ENCODE measurements around the gene PLCB3.
"Not testable (repeated sequence)": the region's sequence is repeated elsewhere in the genome, so short reads cannot be mapped to it uniquely, and the experiment has no call there.

PLCB3 gene

DNA sequence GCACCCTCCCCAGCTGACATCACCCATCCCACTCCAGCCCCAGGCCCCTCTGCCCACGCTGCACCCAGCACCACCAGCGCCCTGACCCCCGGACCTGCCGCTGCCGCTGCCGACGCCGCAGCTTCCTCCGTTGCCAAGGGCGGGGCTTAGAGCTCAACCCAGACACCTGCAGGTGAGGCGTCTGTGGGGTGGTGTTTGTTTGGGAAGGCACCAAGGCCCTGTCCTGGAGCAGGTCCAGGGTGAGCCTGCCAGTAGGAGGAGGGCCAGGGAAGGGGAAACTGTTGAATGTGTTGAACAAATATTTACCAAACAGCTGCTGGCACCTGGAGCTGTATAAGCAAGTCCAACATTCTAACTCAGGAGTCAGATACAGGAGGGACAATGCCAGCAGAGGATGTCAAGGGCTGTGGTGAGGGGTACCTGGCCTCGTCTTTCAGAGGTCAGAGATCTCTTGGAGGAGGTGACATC lies 13.8 kb upstream of the PLCB3 start:
- DNase-seq = no peak

DNA sequence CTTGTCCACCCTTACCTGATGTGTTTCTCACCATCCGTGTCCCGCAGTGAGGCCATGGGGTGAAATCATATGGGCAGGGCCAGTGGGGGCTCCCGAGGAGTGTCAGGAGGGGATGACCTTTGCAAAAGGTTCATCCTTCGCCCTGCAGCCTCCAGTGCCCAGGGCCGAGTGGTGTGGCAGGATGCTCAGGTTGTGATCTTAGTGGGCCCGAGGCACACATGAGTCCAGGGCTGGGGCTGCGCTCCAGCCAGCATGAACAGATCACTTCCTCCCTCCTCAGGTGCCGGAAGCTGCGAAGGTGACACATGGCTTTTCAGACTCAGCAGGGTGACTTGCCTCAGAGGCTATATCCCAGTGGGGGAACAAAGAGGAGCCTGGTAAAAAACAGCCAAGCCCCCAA lies 13.3 kb upstream of the PLCB3 start:
- no peak for DNase-seq

- DNase-seq = no peak
Observed at GRCh38 chr11:64238999-64239398, 12.3 kb upstream of the PLCB3 start.

DNA sequence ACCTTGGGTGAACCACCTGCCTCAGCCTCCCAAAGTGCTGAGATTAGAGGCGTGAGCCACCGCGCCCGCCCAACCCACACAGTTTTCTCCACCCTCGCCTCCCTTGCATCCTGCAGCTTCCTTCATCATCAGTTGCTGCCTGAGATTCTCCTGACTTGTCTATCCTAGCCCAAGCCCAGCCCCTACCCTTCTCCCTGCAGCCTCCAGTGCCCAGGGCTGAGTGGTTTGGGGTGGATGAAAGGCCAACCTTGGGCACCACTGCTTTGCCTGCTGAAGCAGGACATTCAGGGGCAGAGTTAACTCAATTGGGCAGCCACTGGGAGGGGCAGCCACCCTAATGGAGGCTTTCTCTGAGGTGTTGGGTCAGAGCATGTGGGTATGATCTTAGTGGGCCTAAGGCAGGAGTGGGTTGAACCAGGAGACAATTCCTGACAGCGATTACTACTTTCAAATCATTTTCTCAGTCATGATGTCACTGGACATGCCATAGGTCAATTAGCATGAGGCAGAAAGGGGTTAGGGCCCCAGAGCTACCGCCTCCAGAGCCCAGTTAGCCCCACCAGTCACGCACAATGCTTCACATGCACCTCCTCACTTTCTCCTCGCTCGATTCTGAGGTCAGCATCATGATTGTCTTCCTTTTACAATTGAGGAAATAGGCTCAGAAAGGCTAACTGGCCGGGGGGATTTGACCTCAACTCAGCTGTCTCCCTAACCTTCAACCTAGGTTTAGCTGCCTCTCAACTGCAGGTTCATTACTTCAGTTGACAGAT lies 11.5 kb upstream of the PLCB3 start:
- peak; percentile 21 for DNase-seq

DNA sequence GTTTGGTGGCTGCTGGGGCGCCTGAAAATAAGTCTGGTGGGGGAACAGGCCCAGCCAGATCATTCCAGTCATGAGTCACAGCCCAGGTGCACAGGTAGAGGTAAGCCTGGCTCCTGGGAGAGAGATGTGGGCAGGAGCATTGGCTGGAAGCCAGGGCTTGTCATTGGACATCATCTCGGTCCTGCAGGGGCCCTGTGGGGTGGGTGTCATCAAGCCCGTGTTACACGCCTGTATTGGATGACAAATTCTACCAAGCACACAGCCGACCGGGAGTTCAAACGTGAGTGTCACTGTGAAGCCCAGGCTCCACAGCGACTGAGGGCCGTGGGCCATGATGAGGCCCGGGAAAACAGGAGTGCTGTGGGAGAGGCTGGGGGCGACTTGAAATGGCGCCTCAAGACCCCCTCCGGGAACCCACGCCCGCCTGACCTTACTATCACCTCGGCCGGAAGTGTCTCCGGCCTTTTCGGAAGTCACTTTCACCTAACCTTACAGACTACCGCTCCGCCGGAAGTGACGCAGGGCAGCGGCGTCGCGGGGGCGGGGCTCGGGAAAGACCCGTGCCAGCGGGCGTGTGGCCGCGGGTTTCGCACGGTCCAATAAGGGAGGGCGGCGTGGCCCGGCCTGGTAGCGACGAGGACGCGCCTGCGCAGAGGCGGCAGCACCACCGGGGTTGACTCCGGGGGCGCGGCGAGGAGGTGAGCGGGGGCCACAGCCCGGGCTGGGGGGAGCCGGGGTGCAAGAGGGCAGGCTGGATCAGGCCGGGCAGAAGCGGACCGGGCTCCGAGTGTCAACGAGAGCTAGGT lies 10.7 kb upstream of the PLCB3 start, which contains the start of gene FKBP2:
Gene FKBP2, plus strand, starts transcription at position 661 of the 806 bp plus-strand sequence. CDS start 1,293 bp downstream, outside the sequence.
- peak; percentile 99 for DNase-seq

DNA sequence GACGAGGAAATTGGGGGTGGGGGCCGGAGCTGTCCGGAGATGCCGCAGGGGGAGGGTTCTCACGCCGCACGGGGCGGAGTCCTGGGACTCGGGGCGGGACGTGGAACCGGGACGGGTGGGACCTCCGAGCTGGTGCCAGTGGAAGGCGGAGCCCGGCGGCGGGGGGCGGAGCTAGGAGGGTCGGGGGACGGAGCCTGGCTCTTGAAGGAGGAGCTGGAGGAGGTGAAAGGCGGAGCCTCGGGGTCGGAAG lies 10.2 kb upstream of the PLCB3 start:
- peak; percentile 100 for DNase-seq

DNA sequence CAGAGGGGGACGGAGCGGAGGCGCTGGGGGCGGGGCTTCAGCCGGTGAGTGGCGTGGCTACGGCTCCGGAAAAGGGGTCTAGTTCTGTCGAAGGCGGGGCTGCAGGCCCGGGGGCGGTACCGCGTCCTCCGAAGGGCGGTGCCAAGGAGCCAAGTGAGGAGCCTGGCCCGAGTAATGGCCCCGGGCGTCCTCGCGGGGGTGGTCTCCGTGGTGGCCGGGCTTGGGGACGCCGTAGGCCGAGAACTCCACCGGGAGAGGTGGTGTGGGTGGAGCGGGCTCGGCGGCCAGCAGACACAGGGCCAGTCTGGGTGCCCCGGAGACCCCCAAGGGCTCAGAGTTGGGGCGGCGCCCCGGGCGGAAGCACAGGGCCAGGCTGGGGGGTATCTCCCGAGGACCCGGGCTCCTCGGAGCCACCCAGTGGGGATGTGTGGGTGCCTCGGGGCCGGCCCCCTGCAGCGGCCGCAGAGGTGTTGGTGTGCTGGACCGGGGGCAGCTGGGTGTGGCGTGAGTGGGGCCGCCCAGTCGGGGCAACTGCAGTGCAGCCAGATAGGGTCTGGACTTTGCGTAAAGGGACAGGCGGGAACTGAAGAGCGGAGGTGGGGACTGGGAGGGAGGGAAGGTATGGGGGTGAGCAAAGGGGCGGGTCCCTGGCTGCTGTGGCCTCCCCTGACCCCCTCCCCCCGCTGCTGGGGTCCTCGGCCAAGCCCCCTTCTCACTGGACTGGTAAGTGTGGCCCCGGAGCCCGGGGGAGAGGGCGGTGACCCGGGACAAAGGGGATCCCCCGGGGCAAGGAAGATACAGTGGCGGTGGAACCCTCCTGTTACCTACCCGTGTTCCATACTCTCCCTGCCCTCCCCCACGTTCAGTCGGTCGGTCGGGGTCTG lies 9.6 kb upstream of the PLCB3 start:
- peak; percentile 29 for DNase-seq

DNA sequence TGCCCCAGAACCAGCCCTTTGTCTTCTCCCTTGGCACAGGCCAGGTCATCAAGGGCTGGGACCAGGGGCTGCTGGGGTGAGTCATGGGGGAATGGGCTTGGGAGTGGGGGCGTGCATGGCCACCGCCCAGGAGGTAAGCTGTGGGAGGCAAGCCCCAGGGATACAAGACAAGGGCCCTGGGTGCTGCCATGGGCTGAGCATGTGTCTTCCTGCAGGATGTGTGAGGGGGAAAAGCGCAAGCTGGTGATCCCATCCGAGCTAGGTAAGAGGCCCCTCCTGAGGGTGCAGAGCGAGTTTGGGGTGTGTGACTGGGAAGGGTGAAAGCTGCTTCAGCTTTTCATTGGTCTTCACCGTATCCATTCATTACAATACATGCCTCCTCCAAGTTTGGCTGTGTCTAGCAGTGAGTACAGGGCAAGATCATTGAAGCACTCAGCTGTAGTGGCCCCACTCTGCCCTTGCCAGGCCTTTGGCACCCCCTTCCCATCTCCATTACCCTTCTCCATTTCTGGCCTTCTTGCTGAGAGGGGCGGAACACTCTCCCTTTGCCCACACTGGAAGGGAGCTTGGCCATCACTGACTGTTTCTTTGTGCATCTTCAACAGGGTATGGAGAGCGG lies 8.0 kb upstream of the PLCB3 start:
- no peak for DNase-seq

DNA sequence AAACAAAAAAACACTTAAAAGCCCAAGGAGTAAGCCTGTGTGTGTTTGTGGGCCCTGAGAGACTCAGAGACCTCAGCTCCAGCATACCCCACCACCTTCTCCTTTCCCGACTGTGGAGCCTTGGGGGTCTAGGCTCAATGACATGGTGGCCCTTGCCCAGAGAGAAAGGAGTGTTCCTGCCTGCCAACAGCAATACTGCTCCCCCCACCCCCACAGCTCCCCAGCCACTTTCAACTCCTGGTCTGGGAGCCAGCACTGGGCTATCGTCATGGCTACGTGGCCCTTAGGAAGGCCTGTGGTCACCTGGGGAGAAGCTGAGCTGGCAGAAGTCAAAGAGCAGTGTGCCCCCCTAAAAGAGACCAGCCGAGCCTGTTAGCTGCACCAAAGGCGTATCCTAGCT lies 7.2 kb upstream of the PLCB3 start:
- no peak for DNase-seq

GRCh38 chr11:64244966-64245365 lies 6.4 kb upstream of the PLCB3 start:
- no peak for DNase-seq

DNA sequence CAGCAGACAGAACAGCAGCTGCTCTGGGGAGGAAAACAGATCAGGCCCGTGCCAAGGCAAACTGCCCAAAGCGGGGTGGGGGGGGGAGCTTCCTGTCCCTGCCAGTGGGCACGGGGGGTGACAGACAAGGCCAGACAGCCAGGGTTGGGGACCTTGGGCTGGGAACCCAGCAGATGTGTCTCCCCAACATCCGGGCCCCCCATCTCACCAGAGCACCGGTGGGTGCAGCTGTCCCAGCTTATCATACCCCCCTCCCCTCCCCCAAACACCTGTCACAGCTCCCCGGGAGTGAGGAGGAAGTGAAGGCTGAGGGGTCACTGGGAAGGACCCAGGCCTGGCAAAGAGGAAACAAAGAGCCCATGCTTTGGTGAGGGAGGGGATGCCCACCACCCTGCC lies 5.9 kb upstream of the PLCB3 start:
- peak; percentile 39 for DNase-seq

DNA sequence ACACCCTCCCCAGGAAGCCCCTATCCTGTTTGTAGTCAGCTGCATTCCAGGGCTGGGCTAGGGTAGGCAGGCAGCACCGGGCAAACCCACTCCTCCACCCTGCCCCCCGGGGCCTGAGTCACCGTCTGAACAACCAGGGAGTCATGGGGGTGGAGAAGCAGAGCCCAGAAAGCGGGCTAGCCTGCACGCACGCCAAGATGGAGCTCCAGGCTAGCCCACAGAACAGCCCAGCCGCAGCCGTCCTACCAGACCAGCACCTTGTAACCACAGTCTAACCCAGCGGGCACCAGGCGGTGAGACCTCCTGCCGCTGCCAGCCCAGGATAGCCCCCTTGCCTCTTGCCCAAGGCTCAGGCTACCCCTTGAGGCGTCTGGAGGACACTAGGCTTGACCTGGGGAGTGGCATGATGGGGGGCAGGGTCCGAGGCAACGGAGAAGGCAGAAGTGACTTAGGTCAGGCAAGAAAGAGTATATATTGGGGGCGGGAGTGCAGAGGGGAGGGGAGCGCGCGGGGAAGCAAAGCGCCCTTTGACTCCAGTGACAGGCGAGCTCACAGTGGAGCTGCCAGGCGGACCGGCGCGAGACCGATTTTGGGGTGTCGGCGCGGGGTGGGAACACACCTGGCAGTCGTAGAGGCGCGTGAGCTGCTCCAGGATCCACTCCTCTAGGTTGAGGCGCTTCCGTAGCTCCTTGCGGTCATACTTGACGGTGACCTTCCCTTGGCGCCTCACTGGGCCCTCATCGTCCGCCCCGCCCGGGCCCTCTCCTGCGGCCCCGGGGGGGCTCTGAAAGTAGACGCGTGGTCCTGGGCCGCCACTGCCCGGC lies 5.3 kb upstream of the PLCB3 start:
- peak; percentile 78 for DNase-seq

GRCh38 chr11:64246621-64246870 lies 4.8 kb upstream of the PLCB3 start:
- DNase-seq = not testable (repeated sequence)

GRCh38 chr11:64246871-64247728 lies 4.2 kb upstream of the PLCB3 start, which contains the start of gene PPP1R14B:
PPP1R14B (minus strand) TSS chr11:64246943; CDS start chr11:64246673, 270 bp downstream.
- DNase-seq = peak; percentile 91

DNA sequence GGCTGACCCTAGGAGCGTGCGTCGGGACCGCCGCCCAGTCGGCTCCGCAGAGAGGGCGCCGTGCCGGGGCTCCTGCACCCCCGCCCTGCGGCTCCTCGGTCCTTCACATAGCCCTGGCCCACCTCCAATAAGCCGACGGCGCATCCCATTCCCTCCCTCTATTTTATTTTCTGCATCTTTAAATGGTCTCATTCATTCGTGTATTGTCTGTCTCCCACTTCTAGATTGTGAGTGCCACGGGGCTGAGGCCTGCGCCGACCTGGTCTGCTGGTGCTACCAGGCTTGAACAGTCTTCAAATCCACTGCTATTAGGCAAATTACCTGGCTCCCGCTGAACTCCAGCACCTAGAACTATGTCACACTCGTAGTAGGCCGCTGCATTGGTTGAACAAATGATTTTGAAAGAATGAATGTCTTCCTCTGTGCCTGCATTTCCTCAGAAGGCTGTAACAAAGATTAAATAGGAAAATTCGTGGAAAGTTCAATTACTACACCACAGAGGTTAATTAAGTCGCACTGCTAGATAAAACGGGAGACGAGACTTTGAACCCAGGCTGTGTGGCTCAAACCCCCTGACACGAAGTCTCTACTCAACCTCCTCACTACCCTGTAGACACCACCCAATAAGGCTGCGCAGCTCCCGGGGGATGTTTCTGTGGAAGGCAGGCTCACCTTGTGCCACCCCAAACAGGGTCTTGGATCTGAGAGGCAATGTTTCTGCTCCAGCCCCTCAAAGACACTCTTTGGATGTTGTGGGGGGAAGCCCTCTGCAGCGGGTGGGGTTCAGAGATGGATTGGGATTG lies 3.4 kb upstream of the PLCB3 start:
- no peak for DNase-seq

- DNase-seq = no peak
Observed at GRCh38 chr11:64248578-64248977, 2.8 kb upstream of the PLCB3 start.

DNA sequence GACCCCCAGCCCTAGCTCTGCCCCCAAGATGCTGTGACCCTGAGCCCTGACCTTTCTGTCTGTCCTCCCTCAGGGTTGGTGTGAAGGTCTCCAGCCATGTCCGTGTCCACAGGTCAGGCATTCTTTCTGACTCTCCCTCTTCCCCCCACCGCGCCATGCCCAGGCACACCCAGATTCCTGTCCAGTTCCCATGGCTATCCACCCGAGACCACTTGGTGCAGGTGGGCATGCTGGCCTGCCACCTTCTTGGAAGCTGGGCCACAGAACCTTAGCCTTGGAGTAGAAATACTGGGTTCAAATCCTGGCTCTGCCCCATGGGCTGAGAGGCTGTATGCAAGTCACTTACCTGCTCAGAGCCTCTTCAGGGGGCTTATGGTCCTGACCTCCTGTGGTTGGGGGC lies 2.3 kb upstream of the PLCB3 start:
- DNase-seq = no peak

GRCh38 chr11:64249563-64250414 lies 1.5 kb upstream of the PLCB3 start:
- peak; percentile 20 for DNase-seq

DNA sequence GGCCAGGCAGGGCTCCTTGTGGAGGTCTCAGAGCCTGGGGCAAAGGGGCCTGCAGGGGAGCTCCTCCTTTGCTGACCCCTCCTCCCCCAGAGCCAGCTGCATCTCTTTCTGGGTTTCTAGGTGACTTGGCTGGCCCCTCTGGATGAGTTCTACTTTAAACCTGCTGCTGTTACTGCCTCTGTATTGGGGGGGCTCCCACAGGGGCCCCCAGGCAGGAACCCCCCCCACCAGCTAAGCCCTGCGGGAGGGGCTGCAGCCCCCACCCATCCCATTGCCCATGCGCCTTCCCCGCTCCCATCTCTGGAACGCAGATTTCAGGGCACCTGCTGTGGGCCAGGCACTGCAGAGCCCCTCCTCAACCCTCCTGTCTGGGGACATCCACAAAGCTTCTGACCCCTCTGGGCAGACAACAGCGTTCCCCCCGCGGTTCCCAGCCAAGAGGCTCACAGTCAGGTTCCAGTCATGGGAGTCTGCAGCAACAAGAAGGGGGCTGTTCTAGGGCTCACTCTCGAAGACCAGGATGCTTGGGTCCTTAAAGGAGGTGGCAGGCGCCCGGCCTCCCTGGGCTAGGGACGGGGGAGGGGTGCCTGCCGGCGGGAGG lies 815 bp upstream of the PLCB3 start:
- no peak for DNase-seq

All from activated CD4-positive, alpha-beta T cell treated with anti-CD3 and anti-CD28 coated beads, Interleukin-2, Interleukin-6, amounts not matched to agents 100 ng/mL and 50 ng/mL, durations not matched to agents 16 hours and 8 hours (primary cell).